Measurements from ENCODE around the gene PHLPP1.

PHLPP1 gene

DNA sequence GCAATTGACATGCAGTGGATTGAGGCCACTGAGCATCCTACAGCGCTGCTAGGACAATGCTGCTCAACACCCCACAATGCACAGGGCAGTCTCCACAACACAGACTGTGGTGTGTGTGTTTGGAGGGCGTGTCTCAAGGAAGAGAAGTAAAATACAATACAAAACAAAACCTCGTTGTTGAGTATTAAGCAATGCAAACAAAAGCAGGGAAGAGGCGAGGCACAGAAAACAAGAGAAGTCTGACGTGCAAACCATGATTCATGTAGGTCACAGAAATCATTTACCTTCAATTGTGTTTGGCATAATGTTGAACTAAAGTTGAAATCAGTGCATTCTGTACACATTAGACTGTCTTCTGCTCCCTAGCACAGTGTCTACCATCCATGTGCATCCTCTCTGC is 260.9 kb downstream of the PHLPP1 start:
- no peak for TF ChIP-seq BACH2 (CRISPR knock-in tag; IDR thresholded peaks at IDR 0.05; ENCODE audit: borderline replicate concordance)
- TF ChIP-seq, protein P1, sequence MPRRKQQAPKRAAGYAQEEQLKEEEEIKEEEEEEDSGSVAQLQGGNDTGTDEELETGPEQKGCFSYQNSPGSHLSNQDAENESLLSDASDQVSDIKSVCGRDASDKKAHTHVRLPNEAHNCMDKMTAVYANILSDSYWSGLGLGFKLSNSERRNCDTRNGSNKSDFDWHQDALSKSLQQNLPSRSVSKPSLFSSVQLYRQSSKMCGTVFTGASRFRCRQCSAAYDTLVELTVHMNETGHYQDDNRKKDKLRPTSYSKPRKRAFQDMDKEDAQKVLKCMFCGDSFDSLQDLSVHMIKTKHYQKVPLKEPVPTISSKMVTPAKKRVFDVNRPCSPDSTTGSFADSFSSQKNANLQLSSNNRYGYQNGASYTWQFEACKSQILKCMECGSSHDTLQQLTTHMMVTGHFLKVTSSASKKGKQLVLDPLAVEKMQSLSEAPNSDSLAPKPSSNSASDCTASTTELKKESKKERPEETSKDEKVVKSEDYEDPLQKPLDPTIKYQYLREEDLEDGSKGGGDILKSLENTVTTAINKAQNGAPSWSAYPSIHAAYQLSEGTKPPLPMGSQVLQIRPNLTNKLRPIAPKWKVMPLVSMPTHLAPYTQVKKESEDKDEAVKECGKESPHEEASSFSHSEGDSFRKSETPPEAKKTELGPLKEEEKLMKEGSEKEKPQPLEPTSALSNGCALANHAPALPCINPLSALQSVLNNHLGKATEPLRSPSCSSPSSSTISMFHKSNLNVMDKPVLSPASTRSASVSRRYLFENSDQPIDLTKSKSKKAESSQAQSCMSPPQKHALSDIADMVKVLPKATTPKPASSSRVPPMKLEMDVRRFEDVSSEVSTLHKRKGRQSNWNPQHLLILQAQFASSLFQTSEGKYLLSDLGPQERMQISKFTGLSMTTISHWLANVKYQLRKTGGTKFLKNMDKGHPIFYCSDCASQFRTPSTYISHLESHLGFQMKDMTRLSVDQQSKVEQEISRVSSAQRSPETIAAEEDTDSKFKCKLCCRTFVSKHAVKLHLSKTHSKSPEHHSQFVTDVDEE (CRISPR knock-in tag; IDR thresholded peaks at IDR 0.05): no peak
- no peak for TF ChIP-seq SNAI2 (CRISPR knock-in tag; IDR thresholded peaks at IDR 0.05)
- TF ChIP-seq ZFP3 (CRISPR knock-in tag; IDR thresholded peaks at IDR 0.05): no peak
- TF ChIP-seq ZNF70 (CRISPR knock-in tag; IDR thresholded peaks at IDR 0.05): no peak
- no peak for ATAC-seq

DNA sequence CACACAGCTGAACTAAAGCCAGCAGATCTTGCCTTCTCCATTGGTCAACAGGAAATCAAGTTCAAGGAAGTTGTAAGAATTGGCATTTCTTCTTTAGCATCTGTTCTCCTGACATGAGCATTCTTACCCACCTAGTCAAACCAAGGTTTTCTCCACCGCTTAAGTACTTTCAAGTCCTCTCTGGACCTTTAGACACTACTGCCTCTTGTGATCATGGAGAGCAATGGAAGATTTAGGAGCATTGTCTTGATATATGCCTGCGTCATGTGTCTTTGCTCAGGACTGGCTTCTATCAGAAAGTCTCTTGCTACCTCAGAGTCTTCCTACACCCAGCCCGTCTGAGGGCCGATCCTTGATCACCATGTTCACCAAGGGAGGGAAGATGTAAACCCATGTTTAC is 262.2 kb downstream of the PHLPP1 start:
- TF ChIP-seq ZFP3 (CRISPR knock-in tag; IDR thresholded peaks at IDR 0.05) (no peak), OSR1 (CRISPR knock-in tag; IDR thresholded peaks at IDR 0.05) (no peak), BACH2 (CRISPR knock-in tag; IDR thresholded peaks at IDR 0.05; ENCODE audit: borderline replicate concordance) (no peak), ISL1 (CRISPR knock-in tag; IDR thresholded peaks at IDR 0.05) (no peak), SNAI2 (CRISPR knock-in tag; IDR thresholded peaks at IDR 0.05) (no peak), ZNF565 (CRISPR knock-in tag; conservative IDR thresholded peaks at IDR 0.05; ENCODE audit: low read depth) (no peak), ZFP30 (CRISPR knock-in tag; IDR thresholded peaks at IDR 0.05) (no peak), ARNTL (CRISPR knock-in tag; IDR thresholded peaks at IDR 0.05; ENCODE audit: borderline replicate concordance, low read depth) (no peak), ZNF70 (CRISPR knock-in tag; IDR thresholded peaks at IDR 0.05) (no peak), RARB (CRISPR knock-in tag; IDR thresholded peaks at IDR 0.05) (no peak), TOX (CRISPR knock-in tag; IDR thresholded peaks at IDR 0.05; ENCODE audit: borderline replicate concordance) (no peak), ZNF8 (CRISPR knock-in tag; IDR thresholded peaks at IDR 0.05) (no peak), CSDC2 (CRISPR knock-in tag; IDR thresholded peaks at IDR 0.05) (no peak), ESRRG (CRISPR knock-in tag; IDR thresholded peaks at IDR 0.05) (no peak), TCF4 (CRISPR knock-in tag; IDR thresholded peaks at IDR 0.05; ENCODE audit: borderline replicate concordance) (no peak), GLIS3 (CRISPR knock-in tag; IDR thresholded peaks at IDR 0.05) (no peak)
- TF ChIP-seq, protein P2, sequence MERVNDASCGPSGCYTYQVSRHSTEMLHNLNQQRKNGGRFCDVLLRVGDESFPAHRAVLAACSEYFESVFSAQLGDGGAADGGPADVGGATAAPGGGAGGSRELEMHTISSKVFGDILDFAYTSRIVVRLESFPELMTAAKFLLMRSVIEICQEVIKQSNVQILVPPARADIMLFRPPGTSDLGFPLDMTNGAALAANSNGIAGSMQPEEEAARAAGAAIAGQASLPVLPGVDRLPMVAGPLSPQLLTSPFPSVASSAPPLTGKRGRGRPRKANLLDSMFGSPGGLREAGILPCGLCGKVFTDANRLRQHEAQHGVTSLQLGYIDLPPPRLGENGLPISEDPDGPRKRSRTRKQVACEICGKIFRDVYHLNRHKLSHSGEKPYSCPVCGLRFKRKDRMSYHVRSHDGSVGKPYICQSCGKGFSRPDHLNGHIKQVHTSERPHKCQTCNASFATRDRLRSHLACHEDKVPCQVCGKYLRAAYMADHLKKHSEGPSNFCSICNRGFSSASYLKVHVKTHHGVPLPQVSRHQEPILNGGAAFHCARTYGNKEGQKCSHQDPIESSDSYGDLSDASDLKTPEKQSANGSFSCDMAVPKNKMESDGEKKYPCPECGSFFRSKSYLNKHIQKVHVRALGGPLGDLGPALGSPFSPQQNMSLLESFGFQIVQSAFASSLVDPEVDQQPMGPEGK (CRISPR knock-in tag; IDR thresholded peaks at IDR 0.05; ENCODE audit: borderline replicate concordance): no peak
- TF ChIP-seq, protein P1 (CRISPR knock-in tag; IDR thresholded peaks at IDR 0.05): no peak
- TF ChIP-seq, protein P3, sequence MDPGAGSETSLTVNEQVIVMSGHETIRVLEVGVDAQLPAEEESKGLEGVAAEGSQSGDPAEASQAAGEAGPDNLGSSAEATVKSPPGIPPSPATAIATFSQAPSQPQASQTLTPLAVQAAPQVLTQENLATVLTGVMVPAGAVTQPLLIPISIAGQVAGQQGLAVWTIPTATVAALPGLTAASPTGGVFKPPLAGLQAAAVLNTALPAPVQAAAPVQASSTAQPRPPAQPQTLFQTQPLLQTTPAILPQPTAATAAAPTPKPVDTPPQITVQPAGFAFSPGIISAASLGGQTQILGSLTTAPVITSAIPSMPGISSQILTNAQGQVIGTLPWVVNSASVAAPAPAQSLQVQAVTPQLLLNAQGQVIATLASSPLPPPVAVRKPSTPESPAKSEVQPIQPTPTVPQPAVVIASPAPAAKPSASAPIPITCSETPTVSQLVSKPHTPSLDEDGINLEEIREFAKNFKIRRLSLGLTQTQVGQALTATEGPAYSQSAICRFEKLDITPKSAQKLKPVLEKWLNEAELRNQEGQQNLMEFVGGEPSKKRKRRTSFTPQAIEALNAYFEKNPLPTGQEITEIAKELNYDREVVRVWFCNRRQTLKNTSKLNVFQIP (CRISPR knock-in tag; IDR thresholded peaks at IDR 0.05; ENCODE audit: borderline replicate concordance, low read depth): no peak
- TF ChIP-seq, protein P4, sequence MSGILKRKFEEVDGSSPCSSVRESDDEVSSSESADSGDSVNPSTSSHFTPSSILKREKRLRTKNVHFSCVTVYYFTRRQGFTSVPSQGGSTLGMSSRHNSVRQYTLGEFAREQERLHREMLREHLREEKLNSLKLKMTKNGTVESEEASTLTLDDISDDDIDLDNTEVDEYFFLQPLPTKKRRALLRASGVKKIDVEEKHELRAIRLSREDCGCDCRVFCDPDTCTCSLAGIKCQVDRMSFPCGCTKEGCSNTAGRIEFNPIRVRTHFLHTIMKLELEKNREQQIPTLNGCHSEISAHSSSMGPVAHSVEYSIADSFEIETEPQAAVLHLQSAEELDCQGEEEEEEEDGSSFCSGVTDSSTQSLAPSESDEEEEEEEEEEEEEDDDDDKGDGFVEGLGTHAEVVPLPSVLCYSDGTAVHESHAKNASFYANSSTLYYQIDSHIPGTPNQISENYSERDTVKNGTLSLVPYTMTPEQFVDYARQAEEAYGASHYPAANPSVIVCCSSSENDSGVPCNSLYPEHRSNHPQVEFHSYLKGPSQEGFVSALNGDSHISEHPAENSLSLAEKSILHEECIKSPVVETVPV (CRISPR knock-in tag; IDR thresholded peaks at IDR 0.05): no peak

More for the DNA sequence above, 262.2 kb downstream of the PHLPP1 start:
- ATAC-seq: no peak

Data from SK-N-SH treated with all-trans-retinoic acid at 6 μM for 48 hours (cell line).